ENCODE results near the gene DENND1C.

GRCh38 chr19:6429419-6430221 lies 52.0 kb downstream of the DENND1C start:
- TF ChIP-seq EP300 (IDR thresholded peaks at IDR 0.05) (no peak), CHD2 (IDR thresholded peaks at IDR 0.05; ENCODE audit: low read length, partially characterized antibody) (no peak), CTCF (IDR thresholded peaks at IDR 0.05) (no peak), RNF2 (IDR thresholded peaks at IDR 0.05; ENCODE audit: borderline replicate concordance, low read depth) (no peak), POLR2A (IDR thresholded peaks at IDR 0.05; ENCODE audit: low read length) (no peak), MYC (IDR thresholded peaks at IDR 0.05; ENCODE audit: borderline replicate concordance, low read length) (no peak), HOXA7 (CRISPR knock-in tag; IDR thresholded peaks at IDR 0.05) (no peak)

Data from A549 (cell line).